Left ventricle myocardium inferior (tissue), 1 donor: ENCODE data around the gene ELOVL6. TPM values are rescaled to one million over a fixed set of nuclear protein-coding genes. Genes with fewer than 3 reads are reported as not detected.

Experiments used
- DNase-seq: peaks from one replicate; pipeline ENCODE4 v3.0.0-alpha.2; 2020
- H3K27ac ChIP-seq: fragments of 200-600 bp; replicated peaks from 2 replicates; pipeline ENCODE4 v1.8.0; 2021
- H3K27me3 ChIP-seq: fragments of 200-600 bp; 2 replicates; pipeline ENCODE4 v1.8.0; 2021; ENCODE audit warnings: low read depth
- H3K36me3 ChIP-seq: fragments of 200-600 bp; 2 replicates; pipeline ENCODE4 v1.8.0; 2021
- H3K4me1 ChIP-seq: fragments of 200-600 bp; 2 replicates; pipeline ENCODE4 v1.8.0; 2021
- H3K4me3 ChIP-seq: fragments of 200-600 bp; 2 replicates; pipeline ENCODE4 v1.8.0; 2021; ENCODE audit warnings: mild to moderate bottlenecking, moderate library complexity
- H3K9me3 ChIP-seq: fragments of 200-600 bp; replicated peaks from 2 replicates; pipeline ENCODE4 v1.8.0; 2021
- CTCF ChIP-seq: fragments of 200-600 bp; IDR thresholded peaks from 2 replicates; pipeline ENCODE4 v1.8.0; 2021; ENCODE audit warnings: antibody characterized with exemption, mild to moderate bottlenecking, borderline replicate concordance
- intact Hi-C: fragments of 100-400 bp; cut with micrococcal nuclease; formaldehyde crosslinking; loops from one replicate; pipeline ENCODE4 v1.11.0; 2022
- total RNA-seq: library from RNA; stranded (reverse); fragmentation: NEBNext Ultra II Directional; extraction: Animal tissue kit (Norgen Biotek cat#: 25700); gene quantifications from one replicate; pipeline ENCODE4 v1.2.1, GENCODE V29; 2021
- donor health status: DM: no; HTN: yes; CAD: no; lungs with severe emphysema.

The ELOVL6 gene
- total RNA-seq, 1 donor from 2014 or later: 2.6 TPM

DNA sequence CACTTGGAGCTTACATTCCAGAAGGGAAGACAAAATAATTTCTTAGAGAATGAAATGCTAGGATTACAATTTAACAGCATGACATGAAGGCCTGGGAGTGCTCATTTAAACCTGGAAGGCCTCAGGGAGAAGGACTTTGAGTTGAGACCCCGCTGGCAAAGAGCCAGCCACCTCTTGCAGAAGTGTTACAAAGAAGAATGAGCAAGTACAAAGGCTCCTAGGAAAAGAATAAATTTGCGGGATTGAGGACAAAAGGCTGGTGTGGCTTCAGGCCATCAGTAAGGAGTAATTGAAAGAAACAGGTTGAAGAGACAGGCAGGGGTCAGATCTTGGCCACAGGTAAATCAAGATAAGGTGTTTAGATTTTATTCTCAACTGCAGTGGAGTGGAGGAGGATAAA, 3.1 kb upstream of the ELOVL6 start:
- no peaks in the 10 kb centered on the region for H3K36me3 ChIP-seq
- H3K4me3 ChIP-seq: no peak overlapping the region
- intact Hi-C loops: no loop called here
- no peak for TF ChIP-seq CTCF
- no peak for DNase-seq
- H3K4me1 ChIP-seq: peaks cover 27% of the 10 kb centered on the region
- peaks cover 11% of the 10 kb centered on the region for H3K27me3 ChIP-seq
- no peak overlapping the region for H3K27ac ChIP-seq
- H3K9me3 ChIP-seq: no peaks in the 10 kb centered on the region

- DNase-seq: no peak
- no peaks in the 10 kb centered on the region for H3K36me3 ChIP-seq
Observed at GRCh38 chr4:110200689-110201088, 2.3 kb upstream of the ELOVL6 start.

DNA sequence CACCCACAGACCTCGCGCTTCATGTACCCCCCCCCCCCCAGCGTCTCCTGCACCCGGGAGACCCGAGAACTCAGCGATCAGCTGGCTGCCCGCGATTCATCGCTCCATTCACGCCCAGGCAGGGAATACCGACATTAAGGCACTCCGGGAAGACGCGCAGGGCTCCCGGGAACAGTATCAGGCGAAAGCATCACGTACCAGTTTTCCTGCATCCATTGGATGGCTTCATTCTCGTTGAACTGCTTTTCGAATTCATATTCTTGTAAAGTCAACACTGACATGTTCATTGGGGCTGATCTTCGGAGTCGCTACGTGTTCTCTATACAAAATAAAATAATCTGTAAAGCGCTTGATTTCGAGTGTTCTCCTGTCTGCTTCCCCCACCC, 373 bp downstream of the ELOVL6 start:
- no peak for TF ChIP-seq CTCF
- H3K27me3 ChIP-seq: peaks cover 11% of the 10 kb centered on the region
- peak overlapping the region; percentile 78 for H3K4me3 ChIP-seq
- peak overlapping the region; percentile 76 for H3K27ac ChIP-seq
- H3K36me3 ChIP-seq: no peaks in the 10 kb centered on the region
- intact Hi-C loops: loop anchor here (5.0 kb wide), 1 partner anchor 146 kb away; no protein-coding TSS in a partner anchor
- no peaks in the 10 kb centered on the region for H3K9me3 ChIP-seq
- no peak for DNase-seq
- peaks cover 37% of the 10 kb centered on the region for H3K4me1 ChIP-seq

More at GRCh38 chr4:110200689-110201088, 2.3 kb upstream of the ELOVL6 start:
- Histone ChIP-seq H3K27ac (no peak overlapping the region), H3K9me3 (no peaks in the 10 kb centered on the region), H3K4me1 (peaks cover 35% of the 10 kb centered on the region), H3K4me3 (no peak overlapping the region), H3K27me3 (peaks cover 11% of the 10 kb centered on the region)
- intact Hi-C loops: no loop called here
- TF ChIP-seq CTCF: no peak

DNA sequence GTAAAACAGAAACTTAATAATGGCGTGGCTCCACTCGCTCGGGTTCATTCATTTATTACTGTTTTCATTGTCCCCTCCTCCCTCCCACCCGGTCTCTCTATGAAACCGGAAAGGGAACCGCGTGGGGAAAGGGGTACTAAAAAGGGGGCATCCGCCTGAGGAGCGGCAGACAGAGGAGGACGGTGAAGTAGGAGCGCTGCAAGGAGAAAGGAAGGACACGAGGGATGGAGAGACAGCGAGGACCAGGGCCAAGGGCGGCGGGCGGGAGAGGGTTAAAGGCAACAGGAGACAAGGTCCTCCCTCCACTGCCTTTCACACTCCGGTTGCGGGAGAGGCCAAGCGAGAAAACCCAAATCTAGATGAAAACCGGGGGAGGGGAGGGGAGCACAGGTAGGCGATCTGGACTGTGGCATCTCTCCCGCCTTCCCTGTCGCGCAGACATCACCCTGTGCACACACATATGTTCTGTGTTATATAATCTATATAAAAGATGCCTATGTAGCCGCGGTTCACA, 829 bp downstream of the ELOVL6 start:
- no peak for TF ChIP-seq CTCF
- DNase-seq: peak; percentile 25
- Histone ChIP-seq H3K27ac (peak overlapping the region; percentile 76), H3K9me3 (no peaks in the 10 kb centered on the region), H3K4me3 (peak overlapping the region; percentile 78), H3K27me3 (peaks cover 7% of the 10 kb centered on the region), H3K4me1 (peaks cover 37% of the 10 kb centered on the region), H3K36me3 (no peaks in the 10 kb centered on the region)
- intact Hi-C loops: loop anchor here (5.0 kb wide), 1 partner anchor 145 kb away; no protein-coding TSS in a partner anchor

- intact Hi-C loops: loop anchor here (5.0 kb wide), 1 partner anchor 145 kb away; no protein-coding TSS in a partner anchor
- no peak for TF ChIP-seq CTCF
- no peak for DNase-seq
- no peaks in the 10 kb centered on the region for H3K9me3 ChIP-seq
- H3K27me3 ChIP-seq: peaks cover 4% of the 10 kb centered on the region
- H3K4me3 ChIP-seq: peak overlapping the region; percentile 78
- H3K4me1 ChIP-seq: peaks cover 37% of the 10 kb centered on the region
- peak overlapping the region; percentile 76 for H3K27ac ChIP-seq
- H3K36me3 ChIP-seq: no peaks in the 10 kb centered on the region
Observed at GRCh38 chr4:110196871-110197528, 1.4 kb downstream of the ELOVL6 start.
